A549 (cell line): ENCODE measurements around the gene DGKD. TPM values are rescaled to one million over a fixed set of nuclear protein-coding genes. Genes with fewer than 3 reads are reported as not detected.
A peak's percentile ranks its signal among the peaks of the same experiment; 100 is the strongest.

ENCODE experiments used
- ATAC-seq, 2 experiments: fragments of 200-7000 bp in 1 of 2; fragments of >200 bp in 1 of 2; cut with Nextera tagmentation in 1 of 2; cut with Tn5 transposase in 1 of 2; 3 replicates each; pipeline versions ENCODE4 v1.8.0 to v1.9.1; 2018 to 2020; ENCODE audit warnings: mild to moderate bottlenecking in 1 of 2, moderate library complexity in 1 of 2
- CTCF ChIA-PET: fragments of 300-600 bp; sonication (Branson Sonifier 250); formaldehyde crosslinking; extraction: SDS; loops from one replicate; lab custom pipeline; 2021; ENCODE audit warnings: antibody characterized with exemption, inconsistent platforms; lab: Yijun Ruan, JAX
- POLR2A ChIA-PET: fragments of 350-600 bp; formaldehyde crosslinking; extraction: SDS; loops from one replicate; lab custom pipeline; 2021; ENCODE audit warnings: antibody characterized with exemption, inconsistent platforms; lab: Yijun Ruan, JAX
- DNase-seq, 2 experiments: peaks; one replicate each; pipeline versions ENCODE4 v3.0.0 to v3.0.0-alpha.2; 2011 to 2016; ENCODE audit warnings: low read depth in 1 of 2, low spot score in 1 of 2
- FAIRE-seq: peaks from 2 replicates; lab custom pipeline; 2011; peaks lifted over from hg19 to GRCh38; lab: Jason Lieb, UNC
- H3K27ac ChIP-seq, 2 experiments: fragments of >200 bp; sonication (Bioruptor Twin); formaldehyde crosslinking; 3 replicates each; pipeline ENCODE4 v1.5.1; 2016 to 2017
- H3K4me1 ChIP-seq: fragments of >200 bp; sonication (Bioruptor Twin); formaldehyde crosslinking; 3 replicates; pipeline ENCODE4 v1.6.1; 2016
- H3K4me2 ChIP-seq: fragments of >200 bp; sonication (Bioruptor Twin); formaldehyde crosslinking; 3 replicates; pipeline ENCODE4 v1.6.1; 2016
- H3K4me3 ChIP-seq: fragments of >200 bp; sonication (Bioruptor Twin); formaldehyde crosslinking; 3 replicates; pipeline ENCODE4 v1.5.1; 2016
- H3K9me3 ChIP-seq: fragments of >200 bp; sonication (Bioruptor Twin); formaldehyde crosslinking; 3 replicates; pipeline ENCODE4 v1.6.1; 2016
- CEBPB ChIP-seq, 2 experiments: fragments of >200 bp in 1 of 2; sonication (Bioruptor Twin) in 1 of 2; formaldehyde crosslinking in 1 of 2; IDR thresholded peaks; 2 replicates each; pipeline ENCODE4 v1.6.1; 2012 to 2016
- CHD2 ChIP-seq: fragments of 150-350 bp; IDR thresholded peaks from 2 replicates; pipeline ENCODE4 v1.6.1; 2014; ENCODE audit warnings: low read length; ENCODE audit not compliant: partially characterized antibody
- EHMT2 ChIP-seq: fragments of 200-600 bp; sonication (generic); IDR thresholded peaks from 2 replicates; pipeline ENCODE4 v1.6.1; 2016; ENCODE audit warnings: antibody characterized with exemption, low read depth, mild to moderate bottlenecking, moderate library complexity
- EP300 ChIP-seq, 2 experiments: fragments of >200 bp; sonication (Bioruptor Twin); formaldehyde crosslinking; IDR thresholded peaks; 2 replicates in 1 of 2; 3 replicates in 1 of 2; pipeline ENCODE4 v1.6.1; 2016 to 2017
- ESRRA ChIP-seq: fragments of 150-350 bp; IDR thresholded peaks from 2 replicates; pipeline ENCODE4 v1.6.1; 2014; ENCODE audit warnings: mild to moderate bottlenecking, low read length, borderline replicate concordance
- FOSL2 ChIP-seq, 2 experiments: fragments of 450-650 bp in 1 of 2; fragments of >200 bp in 1 of 2; sonication (Bioruptor Twin) in 1 of 2; formaldehyde crosslinking; IDR thresholded peaks; 2 replicates each; pipeline versions ENCODE4 v1.5.0 to v1.6.1; 2016 to 2020; ENCODE audit warnings: mild to moderate bottlenecking in 1 of 2, moderate library complexity in 1 of 2
- GATA3 ChIP-seq: IDR thresholded peaks from 2 replicates; pipeline ENCODE4 v1.6.1; 2012; ENCODE audit warnings: borderline replicate concordance
- HOXA7 ChIP-seq: fragments of 250-450 bp; sonication (Bioruptor Pico); IDR thresholded peaks from 2 replicates; pipeline ENCODE4 v1.5.0; 2020; ENCODE audit warnings: mild to moderate bottlenecking, moderate library complexity
- MAFK ChIP-seq: fragments of 450-650 bp; IDR thresholded peaks from 2 replicates; pipeline ENCODE4 v1.6.1; 2014; ENCODE audit not compliant: partially characterized antibody
- NPAS2 ChIP-seq: fragments of 250-450 bp; sonication (Bioruptor Pico); IDR thresholded peaks from 2 replicates; pipeline ENCODE4 v1.8.0; 2022; ENCODE audit warnings: mild to moderate bottlenecking, moderate library complexity, borderline replicate concordance
- POLR2A ChIP-seq: IDR thresholded peaks from 2 replicates; pipeline ENCODE4 v1.6.1; 2012; ENCODE audit warnings: mild to moderate bottlenecking, low read length
- RAD21 ChIP-seq, 2 experiments: fragments of >200 bp in 1 of 2; sonication (Bioruptor Twin) in 1 of 2; formaldehyde crosslinking in 1 of 2; IDR thresholded peaks in 1 of 2; conservative IDR thresholded peaks in 1 of 2; 2 replicates in 1 of 2; 3 replicates in 1 of 2; pipeline ENCODE4 v1.6.1; 2012 to 2018; ENCODE audit warnings: inconsistent platforms in 1 of 2
- RCOR1 ChIP-seq: fragments of 150-350 bp; IDR thresholded peaks from 2 replicates; pipeline ENCODE4 v1.6.1; 2014; ENCODE audit warnings: antibody characterized with exemption, low read length, low read depth
- TP53 ChIP-seq: fragments of 250-450 bp; sonication (Bioruptor Pico); IDR thresholded peaks from 2 replicates; pipeline ENCODE4 v1.5.0; 2021; ENCODE audit warnings: mild to moderate bottlenecking, moderate library complexity
- WGBS: methylation state at CpG from one replicate; pipeline ENCODE4 v1.1.6; 2017; ENCODE audit errors: missing lambda C conversion rate; 5-methylcytosine and 5-hydroxymethylcytosine counted together
- polyA plus RNA-seq, 4 experiments: library from polyadenylated mRNA; depleted of rRNA in 3 of 4; stranded (reverse); fragments of >200 nt; fragmentation: RNase III in 1 of 4; extraction: RNeasy Plus Mini Kit Qiagen cat#74134 plus additional on column Dnase treatment in 1 of 4; gene quantifications; 2 replicates in 3 of 4; 3 replicates in 1 of 4; pipeline ENCODE4 v1.2.3, GENCODE V29; 2011 to 2017
- TF ChIP-seq, protein P1 (sequence below): fragments of >200 bp; sonication (Bioruptor Twin); formaldehyde crosslinking; IDR thresholded peaks from 2 replicates; pipeline ENCODE4 v1.6.1; 2016
- TF ChIP-seq, protein P2 (sequence below): fragments of 250-450 bp; sonication (Bioruptor Pico); IDR thresholded peaks from 2 replicates; pipeline ENCODE4 v1.5.0; 2020; ENCODE audit warnings: low read depth, mild to moderate bottlenecking, moderate library complexity
- TF ChIP-seq, protein P3 (sequence below): fragments of 200-600 bp; sonication (generic); IDR thresholded peaks from 2 replicates; pipeline ENCODE4 v1.6.1; 2016; ENCODE audit warnings: antibody characterized with exemption, mild to moderate bottlenecking, moderate library complexity

Gene DGKD
- polyA plus RNA-seq, 2 of the 4 experiments (the other 2 are of a cell fraction): 68.8 to 99.6 TPM

DNA sequence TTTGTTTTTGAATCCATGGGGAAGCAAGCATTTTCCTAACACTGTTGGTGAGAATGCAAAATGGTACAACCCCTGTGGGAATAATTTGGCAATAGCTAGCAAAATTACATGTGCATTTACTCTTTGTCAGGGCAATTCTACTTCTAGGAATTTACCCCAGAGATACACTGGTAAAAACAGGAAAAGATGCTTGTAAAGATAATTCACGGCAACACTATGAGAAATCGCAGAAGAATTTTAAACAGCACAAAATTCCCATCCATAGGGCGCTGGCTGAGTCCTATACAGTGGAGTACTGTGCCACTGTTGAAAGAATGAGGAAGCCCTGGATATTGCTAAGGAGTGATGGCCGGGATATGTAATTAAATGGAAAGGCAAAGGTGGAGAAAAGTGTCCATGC lies 75.8 kb downstream of the DGKD start:
- TF ChIP-seq FOSL2 (IDR thresholded peaks at IDR 0.05) (no peak), FOSL2 (CRISPR knock-in tag; IDR thresholded peaks at IDR 0.05) (peak; percentile 36; the same call in 1 of the 2 replicates), EP300 (IDR thresholded peaks at IDR 0.05) (peak in 1 of 2 experiments; percentile 25; a peak in 1 of 5 replicates), GATA3 (peak; percentile 86), CEBPB (IDR thresholded peaks at IDR 0.05) (peak in 1 of 2 experiments; percentile 46; a peak in 1 of 4 replicates), HOXA7 (CRISPR knock-in tag) (0 out of 2 replicates have a peak, but pooled peaks have one; percentile 72), EHMT2 (no peak), NPAS2 (CRISPR knock-in tag) (no peak)
- TF ChIP-seq, protein P1, sequence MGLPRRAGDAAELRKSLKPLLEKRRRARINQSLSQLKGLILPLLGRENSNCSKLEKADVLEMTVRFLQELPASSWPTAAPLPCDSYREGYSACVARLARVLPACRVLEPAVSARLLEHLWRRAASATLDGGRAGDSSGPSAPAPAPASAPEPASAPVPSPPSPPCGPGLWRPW: no peak
- TF ChIP-seq, protein P2, sequence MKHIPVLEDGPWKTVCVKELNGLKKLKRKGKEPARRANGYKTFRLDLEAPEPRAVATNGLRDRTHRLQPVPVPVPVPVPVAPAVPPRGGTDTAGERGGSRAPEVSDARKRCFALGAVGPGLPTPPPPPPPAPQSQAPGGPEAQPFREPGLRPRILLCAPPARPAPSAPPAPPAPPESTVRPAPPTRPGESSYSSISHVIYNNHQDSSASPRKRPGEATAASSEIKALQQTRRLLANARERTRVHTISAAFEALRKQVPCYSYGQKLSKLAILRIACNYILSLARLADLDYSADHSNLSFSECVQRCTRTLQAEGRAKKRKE (CRISPR knock-in tag): peak; percentile 57; the same call in 1 of the 2 replicates
- TF ChIP-seq, protein P3, sequence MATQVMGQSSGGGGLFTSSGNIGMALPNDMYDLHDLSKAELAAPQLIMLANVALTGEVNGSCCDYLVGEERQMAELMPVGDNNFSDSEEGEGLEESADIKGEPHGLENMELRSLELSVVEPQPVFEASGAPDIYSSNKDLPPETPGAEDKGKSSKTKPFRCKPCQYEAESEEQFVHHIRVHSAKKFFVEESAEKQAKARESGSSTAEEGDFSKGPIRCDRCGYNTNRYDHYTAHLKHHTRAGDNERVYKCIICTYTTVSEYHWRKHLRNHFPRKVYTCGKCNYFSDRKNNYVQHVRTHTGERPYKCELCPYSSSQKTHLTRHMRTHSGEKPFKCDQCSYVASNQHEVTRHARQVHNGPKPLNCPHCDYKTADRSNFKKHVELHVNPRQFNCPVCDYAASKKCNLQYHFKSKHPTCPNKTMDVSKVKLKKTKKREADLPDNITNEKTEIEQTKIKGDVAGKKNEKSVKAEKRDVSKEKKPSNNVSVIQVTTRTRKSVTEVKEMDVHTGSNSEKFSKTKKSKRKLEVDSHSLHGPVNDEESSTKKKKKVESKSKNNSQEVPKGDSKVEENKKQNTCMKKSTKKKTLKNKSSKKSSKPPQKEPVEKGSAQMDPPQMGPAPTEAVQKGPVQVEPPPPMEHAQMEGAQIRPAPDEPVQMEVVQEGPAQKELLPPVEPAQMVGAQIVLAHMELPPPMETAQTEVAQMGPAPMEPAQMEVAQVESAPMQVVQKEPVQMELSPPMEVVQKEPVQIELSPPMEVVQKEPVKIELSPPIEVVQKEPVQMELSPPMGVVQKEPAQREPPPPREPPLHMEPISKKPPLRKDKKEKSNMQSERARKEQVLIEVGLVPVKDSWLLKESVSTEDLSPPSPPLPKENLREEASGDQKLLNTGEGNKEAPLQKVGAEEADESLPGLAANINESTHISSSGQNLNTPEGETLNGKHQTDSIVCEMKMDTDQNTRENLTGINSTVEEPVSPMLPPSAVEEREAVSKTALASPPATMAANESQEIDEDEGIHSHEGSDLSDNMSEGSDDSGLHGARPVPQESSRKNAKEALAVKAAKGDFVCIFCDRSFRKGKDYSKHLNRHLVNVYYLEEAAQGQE: no peak
- Histone ChIP-seq H3K27ac (peak overlapping the region; percentile 95 to 99), H3K4me2 (peak overlapping the region; percentile 63), H3K4me3 (0 out of 3 replicates have a peak overlapping the region, but pooled peaks have one; percentile 5), H3K4me1 (peaks cover 76% of the 10 kb centered on the region), H3K9me3 (peaks cover 10% of the 10 kb centered on the region)
- FAIRE-seq: no peak
- peak in 1 of 2 experiments; percentile 63; a peak in 3 of 6 replicates for ATAC-seq
- CTCF ChIA-PET: interaction anchor here (1.0 to 23.2 kb wide), 7 partner anchors 9 to 403 kb away, joined by 3 to 356 read pairs (median 4); partner anchors contain the start of gene ATG16L1
- 14% methylated on average over 4 of the region's 4 CpGs for WGBS
- peak in 1 of 2 experiments; percentile 66 for DNase-seq
- POLR2A ChIA-PET: no interaction called here

DNA sequence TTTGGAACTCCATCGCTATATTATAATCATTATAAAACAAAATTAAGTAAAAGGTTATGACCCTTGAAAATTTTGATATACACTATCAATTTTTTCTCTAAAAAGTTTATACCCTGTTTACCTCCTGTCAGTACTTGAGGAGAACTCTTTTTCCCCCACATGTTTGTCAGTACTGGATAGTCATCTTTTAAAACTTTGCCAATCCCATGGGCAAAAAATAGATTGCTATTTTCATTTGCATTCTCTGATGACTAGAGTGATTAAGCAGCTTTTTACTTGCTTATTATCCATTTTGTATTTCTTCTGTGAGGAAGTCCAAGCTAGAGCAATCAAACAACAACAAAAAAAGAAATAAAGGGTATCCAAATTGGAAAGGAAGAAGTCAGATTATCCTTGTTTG lies 76.4 kb downstream of the DGKD start:
- ChIA-PET CTCF (interaction anchor here (1.2 to 23.2 kb wide), 6 partner anchors 10 to 402 kb away, joined by 3 to 356 read pairs (median 4); partner anchors contain the start of gene ATG16L1), POLR2A (no interaction called here)
- Histone ChIP-seq H3K4me2 (peak overlapping the region; percentile 63), H3K4me3 (0 out of 3 replicates have a peak overlapping the region, but pooled peaks have one; percentile 5), H3K27ac (peak overlapping the region; percentile 95 to 99), H3K9me3 (peaks cover 10% of the 10 kb centered on the region), H3K4me1 (peaks cover 71% of the 10 kb centered on the region)
- TF ChIP-seq RAD21 (conservative IDR thresholded peaks at IDR 0.05 in 1 of 2, IDR thresholded peaks at IDR 0.05 in 1 of 2) (no peak), MAFK (no peak), TP53 (CRISPR knock-in tag) (no peak), POLR2A (no peak), HOXA7 (CRISPR knock-in tag) (no peak), ESRRA (no peak), RCOR1 (no peak), CHD2 (no peak)
- TF ChIP-seq, protein P2 (CRISPR knock-in tag): no peak
- TF ChIP-seq, protein P1: no peak
- TF ChIP-seq, protein P3: no peak
- ATAC-seq (no peak), DNase-seq (no peak), FAIRE-seq (no peak)
- 84% methylated on average over 1 of the region's 1 CpG for WGBS
